ENCODE results near the gene ADGRL3.

The ADGRL3 gene

DNA sequence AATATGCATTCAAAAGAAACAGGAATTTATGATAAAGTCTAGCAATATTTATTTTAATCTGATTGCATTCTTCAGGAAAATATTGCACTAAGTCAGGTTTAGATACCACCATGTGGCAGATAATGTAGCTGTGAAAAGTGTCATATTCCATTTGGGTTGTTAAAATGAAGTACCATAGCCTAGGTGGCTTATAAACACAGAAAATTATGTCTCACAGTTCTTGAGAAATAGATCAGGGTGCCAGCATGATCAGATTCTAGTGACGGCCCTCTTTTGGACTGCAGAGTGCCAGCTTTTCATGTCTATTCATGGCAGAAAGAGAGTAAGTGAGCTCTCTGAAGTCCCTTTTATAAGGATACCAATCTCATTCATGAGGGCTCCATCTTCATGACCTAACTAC lies 5.6 kb upstream of the ADGRL3 start:
- TF ChIP-seq, protein P1, sequence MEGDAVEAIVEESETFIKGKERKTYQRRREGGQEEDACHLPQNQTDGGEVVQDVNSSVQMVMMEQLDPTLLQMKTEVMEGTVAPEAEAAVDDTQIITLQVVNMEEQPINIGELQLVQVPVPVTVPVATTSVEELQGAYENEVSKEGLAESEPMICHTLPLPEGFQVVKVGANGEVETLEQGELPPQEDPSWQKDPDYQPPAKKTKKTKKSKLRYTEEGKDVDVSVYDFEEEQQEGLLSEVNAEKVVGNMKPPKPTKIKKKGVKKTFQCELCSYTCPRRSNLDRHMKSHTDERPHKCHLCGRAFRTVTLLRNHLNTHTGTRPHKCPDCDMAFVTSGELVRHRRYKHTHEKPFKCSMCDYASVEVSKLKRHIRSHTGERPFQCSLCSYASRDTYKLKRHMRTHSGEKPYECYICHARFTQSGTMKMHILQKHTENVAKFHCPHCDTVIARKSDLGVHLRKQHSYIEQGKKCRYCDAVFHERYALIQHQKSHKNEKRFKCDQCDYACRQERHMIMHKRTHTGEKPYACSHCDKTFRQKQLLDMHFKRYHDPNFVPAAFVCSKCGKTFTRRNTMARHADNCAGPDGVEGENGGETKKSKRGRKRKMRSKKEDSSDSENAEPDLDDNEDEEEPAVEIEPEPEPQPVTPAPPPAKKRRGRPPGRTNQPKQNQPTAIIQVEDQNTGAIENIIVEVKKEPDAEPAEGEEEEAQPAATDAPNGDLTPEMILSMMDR (IDR thresholded peaks at IDR 0.05; ENCODE audit: control extremely low read depth, extremely low read depth, low read depth, missing control alignments), result no peak
- DNase-seq (ENCODE audit: extremely low spot score), result no peak
- POLR2A ChIA-PET, result no interaction called here
- CTCF ChIA-PET, result interaction anchor here (0.8 to 1.3 kb wide), 2 partner anchors 9 to 19 kb away, joined by 3 to 4 read pairs; no protein-coding TSS in a partner anchor

DNA sequence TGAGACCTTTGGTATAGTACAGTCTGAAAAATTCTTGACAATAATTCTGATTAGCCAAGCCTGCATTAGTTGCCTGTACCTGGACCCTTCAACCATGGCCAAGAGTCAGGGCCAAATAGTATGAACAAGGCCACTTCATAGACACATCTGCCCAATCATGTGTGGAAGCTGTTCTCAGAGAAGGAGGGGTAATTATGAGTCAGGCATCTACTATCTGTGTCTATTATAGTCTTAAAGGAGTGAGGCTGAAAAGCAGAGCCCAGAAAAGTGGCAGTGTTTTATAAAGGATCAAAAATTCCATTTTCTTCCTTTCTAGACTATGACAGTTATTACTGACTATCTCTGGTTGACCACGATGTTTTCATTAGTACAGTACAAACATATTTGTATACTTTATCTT lies 5.0 kb upstream of the ADGRL3 start:
- POLR2A ChIA-PET, result no interaction called here
- DNase-seq (ENCODE audit: extremely low spot score), result no peak
- CTCF ChIA-PET, result interaction anchor here (0.8 kb wide), 1 partner anchor 9 kb away, joined by 3 read pairs; no protein-coding TSS in a partner anchor
- TF ChIP-seq, protein P1 (IDR thresholded peaks at IDR 0.05; ENCODE audit: control extremely low read depth, extremely low read depth, low read depth, missing control alignments), result no peak

DNA sequence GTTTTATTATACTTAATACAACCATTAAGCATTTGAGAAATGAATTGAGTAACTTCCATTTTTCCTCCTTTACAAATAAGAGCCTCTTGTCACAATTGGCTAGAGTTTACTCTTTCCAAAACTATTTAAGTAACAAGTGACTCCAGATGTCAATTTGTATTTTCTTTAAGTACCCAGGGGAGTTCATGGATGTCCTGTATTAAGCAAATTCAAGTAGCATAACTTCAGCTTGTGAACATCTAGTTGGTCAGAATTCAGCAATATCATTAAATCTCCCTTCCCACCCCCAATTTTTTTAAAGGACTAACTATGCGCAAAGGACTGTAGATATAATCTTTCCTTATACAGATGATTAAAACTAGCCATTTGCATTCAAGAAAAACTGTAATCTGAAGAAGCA lies 1.4 kb upstream of the ADGRL3 start:
- ChIA-PET POLR2A (no interaction called here), CTCF (no interaction called here)
- TF ChIP-seq, protein P1 (IDR thresholded peaks at IDR 0.05; ENCODE audit: control extremely low read depth, extremely low read depth, low read depth, missing control alignments), result no peak
- DNase-seq (ENCODE audit: extremely low spot score), result no peak

DNA sequence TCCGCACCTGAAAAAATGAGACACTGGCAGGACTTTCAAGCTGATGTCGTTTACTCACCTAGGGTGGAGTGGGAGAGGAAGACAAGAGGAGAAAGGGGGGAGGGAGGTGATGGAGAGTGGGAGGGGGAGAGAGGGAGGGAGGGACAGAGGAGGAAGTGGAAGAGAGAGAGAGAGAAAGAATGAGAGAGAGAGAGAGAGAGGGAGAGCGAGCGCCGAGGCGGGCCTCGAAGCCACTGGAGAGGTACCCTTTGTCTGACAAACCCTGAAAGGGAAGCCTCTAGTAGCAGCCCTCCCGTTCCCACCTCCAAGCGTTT lies 296 bp upstream of the ADGRL3 start:
- TF ChIP-seq, protein P1 (IDR thresholded peaks at IDR 0.05; ENCODE audit: control extremely low read depth, extremely low read depth, low read depth, missing control alignments), result no peak
- DNase-seq (ENCODE audit: extremely low spot score), result no peak
- POLR2A ChIA-PET, result no interaction called here
- CTCF ChIA-PET, result no interaction called here

DNA sequence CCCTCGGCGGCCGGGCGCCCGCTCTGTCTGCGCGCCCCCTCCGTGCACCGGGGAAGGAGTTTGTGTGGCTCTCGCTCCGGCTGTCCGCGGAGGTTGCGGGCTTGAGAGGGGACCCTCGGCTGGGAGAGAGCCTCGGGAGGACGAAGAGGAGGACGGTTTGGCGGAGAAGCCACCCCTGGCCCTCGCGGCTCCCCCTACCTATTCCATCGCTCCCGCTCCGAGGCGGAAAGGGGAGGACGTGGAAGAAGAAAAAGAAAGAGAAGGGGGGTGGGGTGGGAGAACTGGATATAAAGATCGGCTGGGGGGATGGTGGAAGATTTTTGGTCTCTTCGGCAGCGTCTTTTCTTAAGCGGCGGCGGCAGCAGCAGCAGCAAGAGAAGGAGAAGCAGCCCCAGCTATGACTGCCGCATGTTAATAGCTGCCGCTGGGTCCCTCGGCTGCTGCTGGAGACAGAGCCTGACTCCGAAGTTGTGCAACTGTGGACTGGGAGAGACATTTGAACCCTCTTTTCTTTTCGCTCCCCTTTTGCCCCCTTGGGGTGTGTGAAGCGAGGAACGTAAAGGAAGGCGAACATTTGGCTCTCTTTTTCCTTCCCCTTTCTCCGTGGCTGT lies 895 bp downstream of the ADGRL3 start:
- peak; percentile 14 for DNase-seq (ENCODE audit: extremely low spot score)
- POLR2A ChIA-PET, result no interaction called here
- CTCF ChIA-PET, result no interaction called here
- TF ChIP-seq, protein P1 (IDR thresholded peaks at IDR 0.05; ENCODE audit: control extremely low read depth, extremely low read depth, low read depth, missing control alignments), result no peak

DNA sequence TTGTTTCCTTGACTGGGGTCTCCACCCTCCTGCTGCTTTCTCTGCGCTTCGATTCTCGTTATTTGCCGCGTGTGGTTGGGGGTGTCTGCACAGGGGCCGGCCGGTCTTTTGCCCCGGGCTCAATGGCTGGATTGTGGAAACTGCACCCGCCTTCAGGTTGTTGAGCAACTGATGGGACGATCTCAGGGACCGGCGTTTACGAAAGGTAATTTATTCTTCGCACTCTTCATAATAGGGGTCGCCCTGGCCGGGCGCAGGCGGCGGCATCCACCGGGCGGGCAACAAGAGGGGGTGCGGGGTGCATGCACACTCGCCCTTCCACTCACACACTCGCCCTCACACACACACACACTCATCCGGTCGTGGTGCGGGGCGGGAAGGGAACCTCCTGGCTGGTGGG lies 1.4 kb downstream of the ADGRL3 start:
- ChIA-PET CTCF (no interaction called here), POLR2A (no interaction called here)
- peak; percentile 8 for DNase-seq (ENCODE audit: extremely low spot score)
- TF ChIP-seq, protein P1 (IDR thresholded peaks at IDR 0.05; ENCODE audit: control extremely low read depth, extremely low read depth, low read depth, missing control alignments), result no peak

Data from GM10248 (cell line).